ENCODE measurements around the gene DDX27.

- TF ChIP-seq HDGF (IDR thresholded peaks at IDR 0.05): no peak
- no peak for TF ChIP-seq ZBTB7A (IDR thresholded peaks at IDR 0.05; ENCODE audit: borderline replicate concordance, control insufficient read depth, low read depth, low read length)
- no peak for TF ChIP-seq KAT8 (IDR thresholded peaks at IDR 0.05; ENCODE audit: low read depth)
- TF ChIP-seq CTCF (IDR thresholded peaks at IDR 0.05 in 2 of 3, conservative IDR thresholded peaks at IDR 0.05 in 1 of 3; ENCODE audit: insufficient read depth in 2 of 3, low read depth in 1 of 3, low read length in 3 of 3): no peak
- no peak for TF ChIP-seq POLR2AphosphoS5 (IDR thresholded peaks at IDR 0.05; ENCODE audit: control insufficient read depth, insufficient read depth, low read depth, low read length)
- TF ChIP-seq U2AF2 (optimal IDR thresholded peaks at IDR 0.05; ENCODE audit: low read depth, low read length): no peak
- no peak for TF ChIP-seq ZNF695 (CRISPR knock-in tag; IDR thresholded peaks at IDR 0.05)
- TF ChIP-seq EZH2 (IDR thresholded peaks at IDR 0.05; ENCODE audit: borderline replicate concordance, low read depth, low read length): no peak
- no peak for TF ChIP-seq CAMTA2 (CRISPR knock-in tag; conservative IDR thresholded peaks at IDR 0.05)
Observed at GRCh38 chr20:49275216-49275615, 56.0 kb downstream of the DDX27 start.
